ENCODE measurements around the gene IL3. TPM values are rescaled to one million over a fixed set of nuclear protein-coding genes. Genes with fewer than 3 reads are reported as not detected.

IL3 gene
- total and polyA plus RNA-seq, 2 donors (not counting 1 experiment from before 2014, with no cell fraction given): not detected

DNA sequence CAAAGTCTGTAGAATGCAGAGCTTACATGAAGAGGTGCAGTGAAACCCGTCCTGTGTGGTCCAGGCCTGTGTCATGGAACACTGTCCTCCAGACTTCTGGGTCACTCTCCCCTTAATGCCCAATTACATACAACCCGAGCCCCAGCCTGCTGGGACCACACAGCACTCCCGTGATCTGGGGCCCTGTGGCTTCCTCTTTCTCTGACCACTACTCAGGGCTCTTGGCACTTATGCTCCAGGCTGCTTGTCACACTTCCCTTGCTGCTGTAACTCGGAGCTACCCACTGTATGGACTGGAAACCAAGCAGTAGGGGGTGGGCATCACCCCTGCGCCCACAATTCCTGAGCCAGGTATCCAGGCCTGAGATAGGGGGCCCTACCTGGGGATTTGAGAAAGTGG is 10.3 kb upstream of the IL3 start:
- H3K4me3 Mint-ChIP-seq: no peak overlapping the region
- Histone ChIP-seq H3K9ac (ENCODE audit: low read length) (no peak overlapping the region), H3K4me1 (ENCODE audit: control insufficient read depth in 2 of 2, insufficient read depth in 2 of 2, low read length in 2 of 2) (no peaks in the 10 kb centered on the region), H3K9me3 (ENCODE audit: control extremely low read depth in 1 of 3, control insufficient read depth in 2 of 3, insufficient read depth in 1 of 3, low read length in 2 of 3) (no peaks in the 10 kb centered on the region), H3K4me2 (replicated peaks; ENCODE audit: low read depth, low read length, poor library complexity, severe bottlenecking) (no peak overlapping the region), H3K79me2 (ENCODE audit: control insufficient read depth, insufficient read depth, low read length) (no peaks in the 10 kb centered on the region), H3K27me3 (replicated peaks in 1 of 4; ENCODE audit: control extremely low read depth in 1 of 4, control insufficient read depth in 3 of 4, insufficient read depth in 4 of 4, low read length in 3 of 4) (peaks cover 0 to 7% (median 0%) of the 10 kb centered on the region in 4 experiments), H2AFZ (ENCODE audit: insufficient read depth, low read depth, low read length, poor library complexity, severe bottlenecking) (no peak overlapping the region), H3K4me3 (ENCODE audit: control extremely low read depth in 1 of 5, extremely low read depth in 1 of 5, insufficient read depth in 1 of 5, low read depth in 2 of 5, low read length in 4 of 5) (no peak overlapping the region), H3K36me3 (replicated peaks in 1 of 2; ENCODE audit: control extremely low read depth in 1 of 2, control insufficient read depth in 1 of 2, extremely low read depth in 1 of 2, insufficient read depth in 2 of 2, low read length in 1 of 2) (no peaks in the 10 kb centered on the region), H4K20me1 (ENCODE audit: control insufficient read depth, insufficient read depth, low read length, poor library complexity, severe bottlenecking) (no peaks in the 10 kb centered on the region), H3K27ac (ENCODE audit: low read length in 2 of 2) (no peak overlapping the region)
- ChIA-PET CTCF (no interaction called here), POLR2A (no interaction called here)
- DNase-seq: no peak
- no peaks in the 10 kb centered on the region for H3K9me3 Mint-ChIP-seq (ENCODE audit: insufficient read depth)
- H3K27ac Mint-ChIP-seq: no peak overlapping the region
- no peaks in the 10 kb centered on the region for H3K4me1 Mint-ChIP-seq
- peaks cover under 1% of the 10 kb centered on the region for H3K27me3 Mint-ChIP-seq
- intact Hi-C loops (cut with micrococcal nuclease): no loop called here
- TF ChIP-seq, protein P1, sequence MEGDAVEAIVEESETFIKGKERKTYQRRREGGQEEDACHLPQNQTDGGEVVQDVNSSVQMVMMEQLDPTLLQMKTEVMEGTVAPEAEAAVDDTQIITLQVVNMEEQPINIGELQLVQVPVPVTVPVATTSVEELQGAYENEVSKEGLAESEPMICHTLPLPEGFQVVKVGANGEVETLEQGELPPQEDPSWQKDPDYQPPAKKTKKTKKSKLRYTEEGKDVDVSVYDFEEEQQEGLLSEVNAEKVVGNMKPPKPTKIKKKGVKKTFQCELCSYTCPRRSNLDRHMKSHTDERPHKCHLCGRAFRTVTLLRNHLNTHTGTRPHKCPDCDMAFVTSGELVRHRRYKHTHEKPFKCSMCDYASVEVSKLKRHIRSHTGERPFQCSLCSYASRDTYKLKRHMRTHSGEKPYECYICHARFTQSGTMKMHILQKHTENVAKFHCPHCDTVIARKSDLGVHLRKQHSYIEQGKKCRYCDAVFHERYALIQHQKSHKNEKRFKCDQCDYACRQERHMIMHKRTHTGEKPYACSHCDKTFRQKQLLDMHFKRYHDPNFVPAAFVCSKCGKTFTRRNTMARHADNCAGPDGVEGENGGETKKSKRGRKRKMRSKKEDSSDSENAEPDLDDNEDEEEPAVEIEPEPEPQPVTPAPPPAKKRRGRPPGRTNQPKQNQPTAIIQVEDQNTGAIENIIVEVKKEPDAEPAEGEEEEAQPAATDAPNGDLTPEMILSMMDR (IDR thresholded peaks at IDR 0.05): no peak
- no peak for TF ChIP-seq EZH2 (IDR thresholded peaks at IDR 0.05; ENCODE audit: borderline replicate concordance, insufficient read depth, low read depth, low read length, poor library complexity, severe bottlenecking)
- WGBS (ENCODE audit: insufficient coverage): 13% methylated on average over 5 of the region's 5 CpGs
- ATAC-seq (ENCODE audit: low read depth): no peak

DNA sequence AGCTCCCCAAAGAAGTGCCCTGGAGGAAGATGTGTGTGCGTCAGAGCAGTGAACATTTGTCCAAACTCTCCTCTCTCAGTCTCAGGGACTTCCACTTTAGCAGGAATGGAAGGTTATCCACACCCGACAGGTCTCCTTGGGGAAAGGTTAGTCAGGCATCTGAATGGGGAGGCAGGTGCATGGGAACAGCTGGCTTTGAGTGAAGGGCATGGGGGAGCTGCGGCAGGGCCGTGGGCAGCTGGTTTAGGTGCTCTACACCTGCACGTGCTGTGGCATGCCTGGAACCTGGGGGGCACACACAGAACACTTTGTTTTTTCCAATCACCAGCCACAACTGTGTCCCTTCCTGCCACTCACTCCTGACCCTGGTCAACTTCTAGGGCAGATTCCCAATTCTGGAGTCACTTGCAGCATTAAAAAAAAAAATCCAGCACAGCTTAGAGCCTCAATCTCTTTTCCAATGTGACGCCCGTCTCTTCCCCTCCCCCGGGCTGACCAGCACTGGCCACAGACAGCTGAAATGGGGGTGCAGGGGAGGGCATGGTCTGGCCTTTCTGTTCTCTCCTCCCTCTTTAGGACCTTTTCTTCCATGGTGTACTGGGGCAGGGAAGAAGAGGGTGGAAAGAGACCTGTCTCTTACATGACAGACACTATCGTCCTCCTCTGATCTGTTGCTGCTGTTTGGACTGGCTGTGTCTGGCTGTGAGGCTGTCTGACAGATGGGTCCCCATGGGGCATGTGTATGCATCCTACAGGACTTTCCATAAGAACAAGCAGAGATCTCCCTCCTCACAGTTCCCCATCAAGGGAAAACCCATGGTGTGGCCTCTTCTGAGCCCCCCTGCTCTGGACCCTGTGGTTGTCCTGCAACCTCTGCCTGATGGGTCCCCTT is 9.5 kb upstream of the IL3 start:
- ATAC-seq (ENCODE audit: low read depth) (no peak), DNase-seq (no peak)
- no peaks in the 10 kb centered on the region for H3K79me2 ChIP-seq (ENCODE audit: control insufficient read depth, insufficient read depth, low read length)
- H3K4me2 ChIP-seq (replicated peaks; ENCODE audit: low read depth, low read length, poor library complexity, severe bottlenecking): no peak overlapping the region
- H3K9ac ChIP-seq (ENCODE audit: low read length): no peak overlapping the region
- H3K27ac Mint-ChIP-seq: no peak overlapping the region
- H3K4me3 ChIP-seq (ENCODE audit: control extremely low read depth in 1 of 5, extremely low read depth in 1 of 5, insufficient read depth in 1 of 5, low read depth in 2 of 5, low read length in 4 of 5): no peak overlapping the region
- H3K27me3 Mint-ChIP-seq: no peaks in the 10 kb centered on the region
- H3K9me3 Mint-ChIP-seq (ENCODE audit: insufficient read depth): no peaks in the 10 kb centered on the region
- no peak overlapping the region for H3K27ac ChIP-seq (ENCODE audit: low read length in 2 of 2)
- 89% methylated on average over 4 of the region's 9 CpGs for WGBS (ENCODE audit: insufficient coverage)
- H3K4me1 Mint-ChIP-seq: no peaks in the 10 kb centered on the region
- ChIA-PET CTCF (no interaction called here), POLR2A (no interaction called here)
- no peaks in the 10 kb centered on the region for H3K9me3 ChIP-seq (ENCODE audit: control extremely low read depth in 1 of 3, control insufficient read depth in 2 of 3, insufficient read depth in 1 of 3, low read length in 2 of 3)
- H2AFZ ChIP-seq (ENCODE audit: insufficient read depth, low read depth, low read length, poor library complexity, severe bottlenecking): no peak overlapping the region
- intact Hi-C loops (cut with micrococcal nuclease): no loop called here
- no peaks in the 10 kb centered on the region for H3K4me1 ChIP-seq (ENCODE audit: control insufficient read depth in 2 of 2, insufficient read depth in 2 of 2, low read length in 2 of 2)
- peaks cover 0 to 7% (median 0%) of the 10 kb centered on the region in 4 experiments for H3K27me3 ChIP-seq (replicated peaks in 1 of 4; ENCODE audit: control extremely low read depth in 1 of 4, control insufficient read depth in 3 of 4, insufficient read depth in 4 of 4, low read length in 3 of 4)
- no peak overlapping the region for H3K4me3 Mint-ChIP-seq
- no peak for TF ChIP-seq EZH2 (IDR thresholded peaks at IDR 0.05; ENCODE audit: borderline replicate concordance, insufficient read depth, low read depth, low read length, poor library complexity, severe bottlenecking)
- TF ChIP-seq, protein P1 (IDR thresholded peaks at IDR 0.05): no peak
- no peaks in the 10 kb centered on the region for H3K36me3 ChIP-seq (replicated peaks in 1 of 2; ENCODE audit: control extremely low read depth in 1 of 2, control insufficient read depth in 1 of 2, extremely low read depth in 1 of 2, insufficient read depth in 2 of 2, low read length in 1 of 2)
- no peaks in the 10 kb centered on the region for H4K20me1 ChIP-seq (ENCODE audit: control insufficient read depth, insufficient read depth, low read length, poor library complexity, severe bottlenecking)

Measured in B cell (primary cell).